Ramos (cell line): ENCODE data around the gene PPP1R17.

Experiments
- in situ Hi-C: fragments of 300-500 bp; cut with MboI; formaldehyde crosslinking; loops from one replicate; pipeline ENCODE4 v1.14.3; 2022; ENCODE audit warnings: low sequenced_read_pairs; ENCODE audit not compliant: unreplicated experiment

Gene PPP1R17

GRCh38 chr7:31695859-31696614 is 9.0 kb downstream of the PPP1R17 start:
- in situ Hi-C loops = no loop called here

- in situ Hi-C loops = no loop called here
Observed at GRCh38 chr7:31699050-31699449, 12.0 kb downstream of the PPP1R17 start.

- in situ Hi-C loops = no loop called here
Observed at GRCh38 chr7:31702354-31702753, 15.3 kb downstream of the PPP1R17 start.

GRCh38 chr7:31705377-31705776 is 18.4 kb downstream of the PPP1R17 start:
- in situ Hi-C loops = no loop called here

- in situ Hi-C loops = no loop called here
Observed at GRCh38 chr7:31707089-31707488, 20.1 kb downstream of the PPP1R17 start.

GRCh38 chr7:31710171-31710570 is 23.2 kb downstream of the PPP1R17 start:
- in situ Hi-C loops = no loop called here

- in situ Hi-C loops = no loop called here
Observed at GRCh38 chr7:31716355-31716754, 29.3 kb downstream of the PPP1R17 start.

- in situ Hi-C loops = no loop called here
Observed at GRCh38 chr7:31720366-31720765, 33.4 kb downstream of the PPP1R17 start.

- in situ Hi-C loops = loop anchor here (25.0 kb wide), 2 partner anchors 587 to 638 kb away; no protein-coding TSS in a partner anchor
Observed at GRCh38 chr7:31724696-31725095, 37.7 kb downstream of the PPP1R17 start.

GRCh38 chr7:31729195-31729804 is 42.3 kb downstream of the PPP1R17 start:
- in situ Hi-C loops = loop anchor here (25.0 kb wide), 2 partner anchors 592 to 633 kb away; no protein-coding TSS in a partner anchor

- in situ Hi-C loops = loop anchor here (10.0 to 25.0 kb wide), 3 partner anchors 290 to 628 kb away; no protein-coding TSS in a partner anchor
Observed at GRCh38 chr7:31734456-31734855, 47.4 kb downstream of the PPP1R17 start.

GRCh38 chr7:31735991-31736982 is 49.3 kb downstream of the PPP1R17 start:
- in situ Hi-C loops = loop anchor here (10.0 to 25.0 kb wide), 3 partner anchors 291 to 626 kb away; no protein-coding TSS in a partner anchor

GRCh38 chr7:31741852-31742251 is 54.8 kb downstream of the PPP1R17 start:
- in situ Hi-C loops = loop anchor here (10.0 to 25.0 kb wide), 3 partner anchors 605 to 733 kb away; no protein-coding TSS in a partner anchor

- in situ Hi-C loops = loop anchor here (10.0 to 25.0 kb wide), 3 partner anchors 607 to 730 kb away; no protein-coding TSS in a partner anchor
Observed at GRCh38 chr7:31744294-31744874, 57.4 kb downstream of the PPP1R17 start.

- in situ Hi-C loops = loop anchor here (10.0 to 25.0 kb wide), 3 partner anchors 610 to 727 kb away; no protein-coding TSS in a partner anchor
Observed at GRCh38 chr7:31747553-31747952, 60.5 kb downstream of the PPP1R17 start.

- in situ Hi-C loops = loop anchor here (10.0 to 25.0 kb wide), 3 partner anchors 611 to 727 kb away; no protein-coding TSS in a partner anchor
Observed at GRCh38 chr7:31748084-31748483, 61.1 kb downstream of the PPP1R17 start.

- in situ Hi-C loops = no loop called here
Observed at GRCh38 chr7:31751726-31752125, 64.7 kb downstream of the PPP1R17 start.
